OCI-LY1 (cell line): ENCODE data around the gene ERICH3.

Experiments
- H2AFZ ChIP-seq: fragments of 200-600 bp; sonication (generic), shearing (Covaris generic); 2 replicates; pipeline ENCODE4 v1.6.0; 2014; ENCODE audit warnings: antibody characterized with exemption, mild to moderate bottlenecking, low read length
- H3F3A ChIP-seq: fragments of 200-600 bp; sonication (generic), shearing (Covaris generic); 2 replicates; pipeline ENCODE4 v1.6.0; 2014; ENCODE audit warnings: mild to moderate bottlenecking, antibody characterized with exemption, low read length, moderate library complexity; ENCODE audit not compliant: insufficient read depth
- H3K27ac ChIP-seq: fragments of 200-600 bp; sonication (generic); 2 replicates; pipeline ENCODE4 v1.5.1; 2014; ENCODE audit warnings: low read length, mixed run types, mild to moderate bottlenecking, low read depth; ENCODE audit not compliant: poor library complexity, severe bottlenecking
- H3K27me3 ChIP-seq: fragments of 200-600 bp; sonication (generic); 2 replicates; pipeline ENCODE4 v1.6.0; 2014; ENCODE audit warnings: antibody characterized with exemption, mild to moderate bottlenecking, low read length, moderate library complexity; ENCODE audit not compliant: insufficient read depth
- H3K36me3 ChIP-seq: fragments of 200-600 bp; sonication (generic); 2 replicates; pipeline ENCODE4 v1.6.1; 2014; ENCODE audit warnings: mild to moderate bottlenecking, antibody characterized with exemption, low read length, moderate library complexity, mixed read lengths; ENCODE audit not compliant: insufficient read depth
- H3K4me1 ChIP-seq: fragments of 200-600 bp; sonication (generic); 2 replicates; pipeline ENCODE4 v1.5.1; 2014; ENCODE audit warnings: mild to moderate bottlenecking, low read length, moderate library complexity; ENCODE audit not compliant: insufficient read depth, severe bottlenecking
- H3K4me2 ChIP-seq: fragments of 200-600 bp; sonication (generic), shearing (Covaris generic); 2 replicates; pipeline ENCODE4 v1.6.1; 2014; ENCODE audit warnings: low read length
- H3K4me3 ChIP-seq: fragments of 200-600 bp; sonication (generic); 2 replicates; pipeline ENCODE4 v1.5.1; 2014; ENCODE audit warnings: low read length, low read depth, mild to moderate bottlenecking, mixed read lengths; ENCODE audit not compliant: poor library complexity, severe bottlenecking
- H3K79me2 ChIP-seq: fragments of 200-600 bp; shearing (Covaris generic); 2 replicates; pipeline ENCODE4 v1.6.1; 2016; ENCODE audit warnings: mixed run types, low read length, mixed read lengths; ENCODE audit not compliant: insufficient read depth
- H3K9ac ChIP-seq: fragments of 200-600 bp; sonication (generic), shearing (Covaris generic); 2 replicates; pipeline ENCODE4 v1.6.1; 2014; ENCODE audit warnings: mild to moderate bottlenecking, low read length, mixed read lengths
- H3K9me2 ChIP-seq: fragments of 200-600 bp; sonication (generic), shearing (Covaris generic); 2 replicates; pipeline ENCODE4 v1.6.1; 2014; ENCODE audit warnings: low read depth, mild to moderate bottlenecking, low read length, mixed read lengths
- H3K9me3 ChIP-seq: fragments of 200-600 bp; shearing (Covaris generic); 2 replicates; pipeline ENCODE4 v1.6.1; 2014; ENCODE audit warnings: low read length, mixed read lengths
- H4K20me1 ChIP-seq: fragments of 200-600 bp; sonication (generic), shearing (Covaris generic); 2 replicates; pipeline ENCODE4 v1.6.0; 2016; ENCODE audit warnings: mild to moderate bottlenecking, low read length; ENCODE audit not compliant: insufficient read depth
- EZH2 ChIP-seq: fragments of 200-600 bp; sonication (generic), shearing (Covaris generic); IDR thresholded peaks from 2 replicates; pipeline ENCODE4 v1.8.0; 2017; ENCODE audit warnings: borderline replicate concordance, mixed run types, mild to moderate bottlenecking, antibody characterized with exemption, low read length, moderate library complexity, mixed read lengths
- TF ChIP-seq, protein P1 (sequence below): fragments of 200-600 bp; sonication (generic), shearing (Covaris generic); IDR thresholded peaks from 2 replicates; pipeline ENCODE4 v1.5.1; 2017; ENCODE audit warnings: mild to moderate bottlenecking, antibody characterized with exemption, low read length, moderate library complexity, mixed read lengths

ERICH3 gene

DNA sequence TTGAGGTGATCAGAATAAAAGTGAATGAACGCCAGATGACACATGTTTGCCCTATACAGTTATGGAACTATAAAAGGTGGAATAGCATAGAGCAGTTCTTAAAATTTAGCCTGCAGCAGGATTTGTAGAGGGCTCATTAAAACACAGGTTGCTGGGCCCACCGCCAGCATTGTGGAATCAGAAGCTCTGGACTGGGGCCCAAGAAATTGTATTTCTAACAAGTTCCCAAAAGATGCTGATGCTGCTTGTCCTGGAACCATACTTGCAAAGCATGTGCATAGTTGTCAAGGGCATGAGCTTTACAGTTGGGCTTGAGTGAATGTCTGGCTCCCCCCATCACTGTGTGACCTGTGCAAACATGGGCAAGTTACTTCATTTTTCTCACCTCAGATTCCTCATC lies 123.7 kb downstream of the ERICH3 start:
- H3K9me3 ChIP-seq, result no peaks in the 10 kb centered on the region
- H4K20me1 ChIP-seq, result no peaks in the 10 kb centered on the region
- H3K4me2 ChIP-seq, result no peak overlapping the region
- no peak overlapping the region for H2AFZ ChIP-seq
- no peaks in the 10 kb centered on the region for H3F3A ChIP-seq
- H3K9me2 ChIP-seq, result no peaks in the 10 kb centered on the region
- no peak for TF ChIP-seq EZH2
- TF ChIP-seq, protein P1, sequence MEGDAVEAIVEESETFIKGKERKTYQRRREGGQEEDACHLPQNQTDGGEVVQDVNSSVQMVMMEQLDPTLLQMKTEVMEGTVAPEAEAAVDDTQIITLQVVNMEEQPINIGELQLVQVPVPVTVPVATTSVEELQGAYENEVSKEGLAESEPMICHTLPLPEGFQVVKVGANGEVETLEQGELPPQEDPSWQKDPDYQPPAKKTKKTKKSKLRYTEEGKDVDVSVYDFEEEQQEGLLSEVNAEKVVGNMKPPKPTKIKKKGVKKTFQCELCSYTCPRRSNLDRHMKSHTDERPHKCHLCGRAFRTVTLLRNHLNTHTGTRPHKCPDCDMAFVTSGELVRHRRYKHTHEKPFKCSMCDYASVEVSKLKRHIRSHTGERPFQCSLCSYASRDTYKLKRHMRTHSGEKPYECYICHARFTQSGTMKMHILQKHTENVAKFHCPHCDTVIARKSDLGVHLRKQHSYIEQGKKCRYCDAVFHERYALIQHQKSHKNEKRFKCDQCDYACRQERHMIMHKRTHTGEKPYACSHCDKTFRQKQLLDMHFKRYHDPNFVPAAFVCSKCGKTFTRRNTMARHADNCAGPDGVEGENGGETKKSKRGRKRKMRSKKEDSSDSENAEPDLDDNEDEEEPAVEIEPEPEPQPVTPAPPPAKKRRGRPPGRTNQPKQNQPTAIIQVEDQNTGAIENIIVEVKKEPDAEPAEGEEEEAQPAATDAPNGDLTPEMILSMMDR, result no peak
- H3K36me3 ChIP-seq, result no peaks in the 10 kb centered on the region
- H3K27me3 ChIP-seq, result no peaks in the 10 kb centered on the region
- H3K4me1 ChIP-seq, result no peaks in the 10 kb centered on the region
- no peak overlapping the region for H3K9ac ChIP-seq
- H3K4me3 ChIP-seq, result no peak overlapping the region
- H3K79me2 ChIP-seq, result no peaks in the 10 kb centered on the region
- no peak overlapping the region for H3K27ac ChIP-seq

DNA sequence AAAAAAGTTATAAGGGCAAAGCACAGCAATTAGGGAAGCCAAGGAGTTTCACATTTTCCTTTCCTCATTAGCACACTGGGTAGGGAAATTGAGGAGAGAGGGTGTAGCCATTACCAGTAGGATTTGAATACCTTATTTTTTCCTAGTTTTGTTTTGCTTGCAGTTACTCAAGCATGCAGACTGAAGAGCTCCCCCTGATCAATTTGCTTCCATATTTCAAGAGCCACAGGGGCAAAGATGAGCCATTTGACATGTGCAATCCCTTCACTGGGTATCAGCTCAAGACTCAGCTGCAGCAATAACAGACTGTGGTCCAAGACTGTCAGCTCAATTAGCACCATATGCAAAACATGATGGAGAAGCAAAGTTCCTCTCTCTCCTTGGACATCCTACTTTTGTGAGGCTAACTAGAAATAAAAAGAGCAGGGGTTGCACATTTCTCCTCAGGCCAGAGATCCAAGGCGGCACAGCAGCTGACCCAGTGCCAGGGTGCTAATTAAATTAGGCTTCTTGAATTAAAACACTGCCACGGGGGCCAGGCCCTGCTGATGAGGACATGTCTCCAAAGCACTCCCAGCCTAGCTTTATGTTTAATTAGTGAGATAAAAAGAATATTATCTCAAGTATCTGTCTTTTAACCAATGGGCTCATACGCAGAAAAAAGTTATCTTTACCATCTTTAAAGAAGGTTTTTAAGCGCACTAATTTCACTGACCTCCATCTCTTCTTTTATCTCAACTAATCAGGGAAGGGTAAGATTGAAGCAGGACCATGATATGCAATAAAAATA lies 124.4 kb downstream of the ERICH3 start:
- H3K4me1 ChIP-seq, result no peaks in the 10 kb centered on the region
- H3K9me3 ChIP-seq, result no peaks in the 10 kb centered on the region
- H3K36me3 ChIP-seq, result no peaks in the 10 kb centered on the region
- no peak overlapping the region for H3K4me3 ChIP-seq
- H3K9ac ChIP-seq, result no peak overlapping the region
- no peak for TF ChIP-seq EZH2
- TF ChIP-seq, protein P1, result no peak
- no peaks in the 10 kb centered on the region for H3F3A ChIP-seq
- no peak overlapping the region for H3K27ac ChIP-seq
- no peaks in the 10 kb centered on the region for H3K27me3 ChIP-seq
- H4K20me1 ChIP-seq, result no peaks in the 10 kb centered on the region
- no peaks in the 10 kb centered on the region for H3K79me2 ChIP-seq
- H3K4me2 ChIP-seq, result no peak overlapping the region
- no peak overlapping the region for H2AFZ ChIP-seq
- H3K9me2 ChIP-seq, result no peaks in the 10 kb centered on the region

DNA sequence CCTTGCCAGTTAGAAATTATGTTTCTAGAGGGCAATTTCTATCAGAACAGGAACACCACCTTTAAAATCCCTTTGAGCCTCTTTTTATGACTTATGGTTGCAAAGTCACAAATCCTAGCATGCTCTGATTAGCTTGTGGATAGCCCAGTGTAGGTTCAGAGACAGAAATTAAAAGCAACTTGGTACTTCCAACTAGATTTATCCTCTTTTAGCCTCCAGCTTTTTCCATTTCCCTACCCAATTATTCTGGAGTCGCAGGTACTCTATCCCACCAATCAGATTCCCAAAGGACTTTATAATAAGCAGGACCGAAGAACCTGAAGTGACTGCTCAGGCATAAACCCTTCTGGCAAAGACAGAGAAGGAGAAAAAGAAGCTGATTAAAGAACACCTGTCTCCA lies 127.8 kb downstream of the ERICH3 start:
- no peak overlapping the region for H3K4me2 ChIP-seq
- no peaks in the 10 kb centered on the region for H4K20me1 ChIP-seq
- H2AFZ ChIP-seq, result no peak overlapping the region
- H3K27ac ChIP-seq, result no peak overlapping the region
- H3K4me1 ChIP-seq, result no peaks in the 10 kb centered on the region
- TF ChIP-seq EZH2, result no peak
- TF ChIP-seq, protein P1, result no peak
- no peaks in the 10 kb centered on the region for H3K27me3 ChIP-seq
- no peaks in the 10 kb centered on the region for H3K9me3 ChIP-seq
- H3F3A ChIP-seq, result no peaks in the 10 kb centered on the region
- H3K79me2 ChIP-seq, result no peaks in the 10 kb centered on the region
- H3K9me2 ChIP-seq, result no peaks in the 10 kb centered on the region
- no peak overlapping the region for H3K4me3 ChIP-seq
- H3K36me3 ChIP-seq, result no peaks in the 10 kb centered on the region
- H3K9ac ChIP-seq, result no peak overlapping the region
